HepG2 (cell line): ENCODE measurements around the gene FBXW5. TPM values are rescaled to one million over a fixed set of nuclear protein-coding genes. Genes with fewer than 3 reads are reported as not detected.

Experiments used
- ATAD3A ChIP-seq: sonication (generic); formaldehyde crosslinking; IDR thresholded peaks from 2 replicates; pipeline ENCODE4 v1.4.0; 2020; ENCODE audit warnings: missing genetic modification reagents
- ELF4 ChIP-seq: sonication (generic); formaldehyde crosslinking; IDR thresholded peaks from 2 replicates; pipeline ENCODE4 v1.5.0; 2020; ENCODE audit warnings: missing genetic modification reagents, mild to moderate bottlenecking, moderate library complexity, borderline replicate concordance
- FOXA3 ChIP-seq: IDR thresholded peaks from 2 replicates; pipeline ENCODE4 v1.6.1; 2016; ENCODE audit warnings: missing genetic modification reagents, missing compliant biosample characterization
- HIVEP1 ChIP-seq: sonication (generic); formaldehyde crosslinking; IDR thresholded peaks from 2 replicates; pipeline ENCODE4 v1.4.0; 2020; ENCODE audit warnings: mild to moderate bottlenecking, missing genetic modification reagents
- HMG20B ChIP-seq: conservative IDR thresholded peaks from 2 replicates; pipeline ENCODE4 v1.6.1; 2016; ENCODE audit warnings: missing genetic modification reagents, missing compliant biosample characterization
- HNRNPH1 ChIP-seq: fragments of 200-400 bp; formaldehyde crosslinking; optimal IDR thresholded peaks from 2 replicates; pipeline ENCODE3; 2017; ENCODE audit warnings: mild to moderate bottlenecking, low read depth, low read length
- MAFK ChIP-seq, 2 experiments: IDR thresholded peaks in 1 of 2; conservative IDR thresholded peaks in 1 of 2; 2 replicates each; pipeline ENCODE4 v1.6.1; 2011; ENCODE audit warnings: improper control_type of control experiment in 2 of 2, low read length in 2 of 2
- MED13 ChIP-seq: sonication (generic); formaldehyde crosslinking; IDR thresholded peaks from 2 replicates; pipeline ENCODE4 v1.5.0; 2020; ENCODE audit warnings: missing genetic modification reagents
- NONO ChIP-seq, 2 experiments: fragments of 450-650 bp in 1 of 2; sonication (generic) in 1 of 2; formaldehyde crosslinking in 1 of 2; IDR thresholded peaks in 1 of 2; conservative IDR thresholded peaks in 1 of 2; 2 replicates each; pipeline versions ENCODE4 v1.6.1 to v1.8.0; 2017 to 2022; ENCODE audit warnings: mild to moderate bottlenecking in 1 of 2, missing genetic modification reagents in 1 of 2, moderate library complexity in 1 of 2
- TOPORS ChIP-seq: sonication (generic); formaldehyde crosslinking; IDR thresholded peaks from 2 replicates; pipeline ENCODE4 v1.8.0; 2023; ENCODE audit warnings: mild to moderate bottlenecking, missing genetic modification reagents
- ZNF124 ChIP-seq: sonication (generic); formaldehyde crosslinking; IDR thresholded peaks from 2 replicates; pipeline ENCODE4 v1.4.0; 2020; ENCODE audit warnings: missing genetic modification reagents
- ZNF589 ChIP-seq: sonication (generic); formaldehyde crosslinking; conservative IDR thresholded peaks from 2 replicates; pipeline ENCODE4 v1.8.0; 2022; ENCODE audit warnings: mild to moderate bottlenecking, moderate library complexity, missing genetic modification reagents
- ZNF605 ChIP-seq: sonication (generic); formaldehyde crosslinking; IDR thresholded peaks from 2 replicates; pipeline ENCODE4 v1.8.0; 2022; ENCODE audit warnings: mild to moderate bottlenecking, missing genetic modification reagents
- ZNF644 ChIP-seq: IDR thresholded peaks from 2 replicates; pipeline ENCODE4 v1.6.1; 2016; ENCODE audit warnings: low read depth
- ZNF772 ChIP-seq: sonication (generic); formaldehyde crosslinking; IDR thresholded peaks from 2 replicates; pipeline ENCODE4 v1.5.0; 2020; ENCODE audit warnings: mild to moderate bottlenecking, missing genetic modification reagents
- ZNF816 ChIP-seq: sonication (generic); formaldehyde crosslinking; IDR thresholded peaks from 2 replicates; pipeline ENCODE4 v1.8.0; 2022; ENCODE audit warnings: missing genetic modification reagents, mild to moderate bottlenecking, borderline replicate concordance
- polyA plus RNA-seq, 8 experiments: library from polyadenylated mRNA; depleted of rRNA in 3 of 8; stranded (reverse) in 7 of 8; unstranded in 1 of 8; fragments of >200 nt; fragmentation: Illumina TruSeq in 4 of 8; extraction: Trizol in 4 of 8; gene quantifications; 2 replicates each; pipeline versions ENCODE4 v1.2.1 to v1.2.3, GENCODE V29; 2011 to 2016; ENCODE audit warnings: low read depth in 4 of 8, missing spikeins in 1 of 8, mixed read lengths in 1 of 8; ENCODE audit not compliant: insufficient read depth in 1 of 8
- total RNA-seq, 5 experiments: library from RNA; depleted of rRNA; stranded (reverse); fragments of >200 nt; fragmentation: Illumina TruSeq; extraction: Trizol; gene quantifications; 2 replicates each; pipeline ENCODE4 v1.2.3, GENCODE V29; 2016; ENCODE audit warnings: low read depth in 1 of 5
- TF ChIP-seq, protein P1 (sequence below): IDR thresholded peaks from 2 replicates; pipeline ENCODE4 v1.6.1; 2012; ENCODE audit warnings: low read length, improper control_type of control experiment
- TF ChIP-seq, protein P2 (sequence below): sonication (generic); formaldehyde crosslinking; IDR thresholded peaks from 2 replicates; pipeline ENCODE4 v1.4.0; 2020; ENCODE audit warnings: missing genetic modification reagents, borderline replicate concordance
- TF ChIP-seq, protein P3 (sequence below): sonication (generic); formaldehyde crosslinking; IDR thresholded peaks from 2 replicates; pipeline ENCODE4 v1.5.0; 2020; ENCODE audit warnings: missing genetic modification reagents

The FBXW5 gene
- total and polyA plus RNA-seq, 2 of the 13 experiments (the other 11 are each of a cell fraction or from before 2014, with no cell fraction given) = 52.0 to 60.4 TPM

GRCh38 chr9:136949817-136950655, 5.5 kb upstream of the FBXW5 start (continued):
- TF ChIP-seq, protein P1, sequence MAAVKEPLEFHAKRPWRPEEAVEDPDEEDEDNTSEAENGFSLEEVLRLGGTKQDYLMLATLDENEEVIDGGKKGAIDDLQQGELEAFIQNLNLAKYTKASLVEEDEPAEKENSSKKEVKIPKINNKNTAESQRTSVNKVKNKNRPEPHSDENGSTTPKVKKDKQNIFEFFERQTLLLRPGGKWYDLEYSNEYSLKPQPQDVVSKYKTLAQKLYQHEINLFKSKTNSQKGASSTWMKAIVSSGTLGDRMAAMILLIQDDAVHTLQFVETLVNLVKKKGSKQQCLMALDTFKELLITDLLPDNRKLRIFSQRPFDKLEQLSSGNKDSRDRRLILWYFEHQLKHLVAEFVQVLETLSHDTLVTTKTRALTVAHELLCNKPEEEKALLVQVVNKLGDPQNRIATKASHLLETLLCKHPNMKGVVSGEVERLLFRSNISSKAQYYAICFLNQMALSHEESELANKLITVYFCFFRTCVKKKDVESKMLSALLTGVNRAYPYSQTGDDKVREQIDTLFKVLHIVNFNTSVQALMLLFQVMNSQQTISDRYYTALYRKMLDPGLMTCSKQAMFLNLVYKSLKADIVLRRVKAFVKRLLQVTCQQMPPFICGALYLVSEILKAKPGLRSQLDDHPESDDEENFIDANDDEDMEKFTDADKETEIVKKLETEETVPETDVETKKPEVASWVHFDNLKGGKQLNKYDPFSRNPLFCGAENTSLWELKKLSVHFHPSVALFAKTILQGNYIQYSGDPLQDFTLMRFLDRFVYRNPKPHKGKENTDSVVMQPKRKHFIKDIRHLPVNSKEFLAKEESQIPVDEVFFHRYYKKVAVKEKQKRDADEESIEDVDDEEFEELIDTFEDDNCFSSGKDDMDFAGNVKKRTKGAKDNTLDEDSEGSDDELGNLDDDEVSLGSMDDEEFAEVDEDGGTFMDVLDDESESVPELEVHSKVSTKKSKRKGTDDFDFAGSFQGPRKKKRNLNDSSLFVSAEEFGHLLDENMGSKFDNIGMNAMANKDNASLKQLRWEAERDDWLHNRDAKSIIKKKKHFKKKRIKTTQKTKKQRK = no peak
- TF ChIP-seq ELF4 (CRISPR knock-in tag) (no peak), ZNF772 (no peak), ZNF589 (CRISPR knock-in tag) (no peak; the same call in 1 of the 2 replicates), MAFK (conservative IDR thresholded peaks at IDR 0.05 in 1 of 2, IDR thresholded peaks at IDR 0.05 in 1 of 2; ENCODE audit: low read length in 2 of 2) (no peak), ZNF644 (no peak), TOPORS (CRISPR knock-in tag) (no peak), ZNF124 (CRISPR knock-in tag) (no peak), NONO (IDR thresholded peaks at IDR 0.05) (no peak), NONO (CRISPR knock-in tag; conservative IDR thresholded peaks at IDR 0.05) (peak; percentile 83), ZNF605 (CRISPR knock-in tag) (no peak; the same call in 1 of the 2 replicates), ATAD3A (CRISPR knock-in tag) (no peak), FOXA3 (peak; percentile 57; the same call in 1 of the 2 replicates), ZNF816 (peak; percentile 72; the same call in 1 of the 2 replicates), HIVEP1 (CRISPR knock-in tag) (peak; percentile 66), MED13 (CRISPR knock-in tag) (peak; percentile 70), HNRNPH1 (no peak), HMG20B (CRISPR knock-in tag) (0 out of 2 replicates have a peak, but pooled peaks have one; percentile 49)
- TF ChIP-seq, protein P2, sequence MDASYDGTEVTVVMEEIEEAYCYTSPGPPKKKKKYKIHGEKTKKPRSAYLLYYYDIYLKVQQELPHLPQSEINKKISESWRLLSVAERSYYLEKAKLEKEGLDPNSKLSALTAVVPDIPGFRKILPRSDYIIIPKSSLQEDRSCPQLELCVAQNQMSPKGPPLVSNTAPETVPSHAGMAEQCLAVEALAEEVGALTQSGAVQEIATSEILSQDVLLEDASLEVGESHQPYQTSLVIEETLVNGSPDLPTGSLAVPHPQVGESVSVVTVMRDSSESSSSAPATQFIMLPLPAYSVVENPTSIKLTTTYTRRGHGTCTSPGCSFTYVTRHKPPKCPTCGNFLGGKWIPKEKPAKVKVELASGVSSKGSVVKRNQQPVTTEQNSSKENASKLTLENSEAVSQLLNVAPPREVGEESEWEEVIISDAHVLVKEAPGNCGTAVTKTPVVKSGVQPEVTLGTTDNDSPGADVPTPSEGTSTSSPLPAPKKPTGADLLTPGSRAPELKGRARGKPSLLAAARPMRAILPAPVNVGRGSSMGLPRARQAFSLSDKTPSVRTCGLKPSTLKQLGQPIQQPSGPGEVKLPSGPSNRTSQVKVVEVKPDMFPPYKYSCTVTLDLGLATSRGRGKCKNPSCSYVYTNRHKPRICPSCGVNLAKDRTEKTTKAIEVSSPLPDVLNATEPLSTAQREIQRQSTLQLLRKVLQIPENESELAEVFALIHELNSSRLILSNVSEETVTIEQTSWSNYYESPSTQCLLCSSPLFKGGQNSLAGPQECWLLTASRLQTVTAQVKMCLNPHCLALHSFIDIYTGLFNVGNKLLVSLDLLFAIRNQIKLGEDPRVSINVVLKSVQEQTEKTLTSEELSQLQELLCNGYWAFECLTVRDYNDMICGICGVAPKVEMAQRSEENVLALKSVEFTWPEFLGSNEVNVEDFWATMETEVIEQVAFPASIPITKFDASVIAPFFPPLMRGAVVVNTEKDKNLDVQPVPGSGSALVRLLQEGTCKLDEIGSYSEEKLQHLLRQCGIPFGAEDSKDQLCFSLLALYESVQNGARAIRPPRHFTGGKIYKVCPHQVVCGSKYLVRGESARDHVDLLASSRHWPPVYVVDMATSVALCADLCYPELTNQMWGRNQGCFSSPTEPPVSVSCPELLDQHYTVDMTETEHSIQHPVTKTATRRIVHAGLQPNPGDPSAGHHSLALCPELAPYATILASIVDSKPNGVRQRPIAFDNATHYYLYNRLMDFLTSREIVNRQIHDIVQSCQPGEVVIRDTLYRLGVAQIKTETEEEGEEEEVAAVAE (CRISPR knock-in tag) = no peak; the same call in 1 of the 2 replicates
- TF ChIP-seq, protein P3, sequence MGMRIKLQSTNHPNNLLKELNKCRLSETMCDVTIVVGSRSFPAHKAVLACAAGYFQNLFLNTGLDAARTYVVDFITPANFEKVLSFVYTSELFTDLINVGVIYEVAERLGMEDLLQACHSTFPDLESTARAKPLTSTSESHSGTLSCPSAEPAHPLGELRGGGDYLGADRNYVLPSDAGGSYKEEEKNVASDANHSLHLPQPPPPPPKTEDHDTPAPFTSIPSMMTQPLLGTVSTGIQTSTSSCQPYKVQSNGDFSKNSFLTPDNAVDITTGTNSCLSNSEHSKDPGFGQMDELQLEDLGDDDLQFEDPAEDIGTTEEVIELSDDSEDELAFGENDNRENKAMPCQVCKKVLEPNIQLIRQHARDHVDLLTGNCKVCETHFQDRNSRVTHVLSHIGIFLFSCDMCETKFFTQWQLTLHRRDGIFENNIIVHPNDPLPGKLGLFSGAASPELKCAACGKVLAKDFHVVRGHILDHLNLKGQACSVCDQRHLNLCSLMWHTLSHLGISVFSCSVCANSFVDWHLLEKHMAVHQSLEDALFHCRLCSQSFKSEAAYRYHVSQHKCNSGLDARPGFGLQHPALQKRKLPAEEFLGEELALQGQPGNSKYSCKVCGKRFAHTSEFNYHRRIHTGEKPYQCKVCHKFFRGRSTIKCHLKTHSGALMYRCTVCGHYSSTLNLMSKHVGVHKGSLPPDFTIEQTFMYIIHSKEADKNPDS = 0 out of 2 replicates have a peak, but pooled peaks have one; percentile 19
